Prostate gland (tissue), 2 donors: ENCODE measurements around the gene ATG101. TPM values are rescaled to one million over a fixed set of nuclear protein-coding genes. Genes with fewer than 3 reads are reported as not detected.

Experiments
- DNase-seq: peaks from one replicate; pipeline ENCODE4 v3.0.0-alpha.2; 2019; ENCODE audit warnings: low spot score
- H3K27ac ChIP-seq, 2 donors: fragments of 200-600 bp; sonication (generic); 2 replicates each; pipeline ENCODE4 v1.5.1; 2017 to 2019
- H3K27me3 ChIP-seq: fragments of 200-600 bp; sonication (generic); replicated peaks from 2 replicates; pipeline ENCODE4 v1.5.1; 2019; ENCODE audit not compliant: insufficient read depth
- H3K36me3 ChIP-seq, 2 donors: fragments of 200-600 bp; sonication (generic); 1 replicate in 1 of 2; 2 replicates in 1 of 2; pipeline versions ENCODE4 v1.5.1 to v1.8.1; 2017 to 2019
- H3K4me1 ChIP-seq: fragments of 200-600 bp; sonication (generic); replicated peaks from 2 replicates; pipeline ENCODE4 v1.5.1; 2019
- H3K4me3 ChIP-seq, 2 donors: fragments of 200-600 bp; sonication (generic); 2 replicates each; pipeline ENCODE4 v1.5.1; 2017 to 2019
- H3K9me3 ChIP-seq: fragments of 200-600 bp; sonication (generic); 2 replicates; pipeline ENCODE4 v1.5.1; 2017
- POLR2A ChIP-seq: fragments of 450-650 bp; IDR thresholded peaks from one replicate; pipeline ENCODE4 v1.6.1; 2016; ENCODE audit warnings: antibody characterized with exemption, mild to moderate bottlenecking
- POLR2AphosphoS5 ChIP-seq: sonication (generic); formaldehyde crosslinking; IDR thresholded peaks from one replicate; pipeline ENCODE4 v1.6.1; 2017; ENCODE audit warnings: antibody characterized with exemption
- WGBS: methylation state at CpG from one replicate; pipeline ENCODE4 v1.1.5; 2018; 5-methylcytosine and 5-hydroxymethylcytosine counted together
- intact Hi-C: fragments of 100-400 bp; cut with DNase I; formaldehyde crosslinking; loops from one replicate; pipeline ENCODE4 v1.14.2; 2022
- total RNA-seq, 2 donors: library from RNA; depleted of rRNA; stranded (reverse); fragments of >200 nt; gene quantifications; one replicate each; pipeline ENCODE4 v1.1.0, GENCODE V29; 2016
- TF ChIP-seq, protein P1 (sequence below), 4 experiments: fragments of 200-600 bp in 2 of 4; fragments of 450-650 bp in 2 of 4; sonication (generic) in 2 of 4; IDR thresholded peaks; 1 replicate in 3 of 4; 2 replicates in 1 of 4; pipeline ENCODE4 v1.5.1; 2016 to 2019; ENCODE audit warnings: antibody characterized with exemption in 4 of 4, mild to moderate bottlenecking in 2 of 4, moderate library complexity in 2 of 4

Gene ATG101
- total RNA-seq, 2 donors from 2014 or later, result 60.0 to 64.1 TPM

DNA sequence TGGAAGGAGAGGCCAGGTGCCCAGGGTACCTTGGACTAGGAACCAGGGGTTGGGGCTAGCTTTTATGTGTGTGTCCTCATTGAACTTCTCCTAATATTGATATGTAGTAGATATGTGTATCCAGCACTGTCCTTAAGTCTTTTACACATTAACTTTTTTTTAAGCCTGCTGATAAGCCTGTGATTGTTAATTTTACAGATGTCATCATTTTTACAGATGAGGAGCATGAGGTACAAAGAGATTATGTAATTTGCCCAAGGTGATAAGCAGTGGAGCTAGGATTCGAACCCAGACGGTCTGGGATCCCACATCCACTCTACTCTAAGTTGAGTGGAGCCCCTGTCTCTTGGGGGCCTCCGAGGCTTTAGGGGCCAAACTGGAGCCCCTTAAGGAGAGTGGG is 28.7 kb upstream of the ATG101 start:
- Histone ChIP-seq H3K27ac (peak overlapping the region; percentile 97 to 98), H3K9me3 (no peaks in the 10 kb centered on the region), H3K27me3 (no peaks in the 10 kb centered on the region), H3K36me3 (no peaks in the 10 kb centered on the region), H3K4me3 (no peak overlapping the region), H3K4me1 (peaks cover 20% of the 10 kb centered on the region)
- TF ChIP-seq POLR2A, result no peak
- TF ChIP-seq, protein P1, sequence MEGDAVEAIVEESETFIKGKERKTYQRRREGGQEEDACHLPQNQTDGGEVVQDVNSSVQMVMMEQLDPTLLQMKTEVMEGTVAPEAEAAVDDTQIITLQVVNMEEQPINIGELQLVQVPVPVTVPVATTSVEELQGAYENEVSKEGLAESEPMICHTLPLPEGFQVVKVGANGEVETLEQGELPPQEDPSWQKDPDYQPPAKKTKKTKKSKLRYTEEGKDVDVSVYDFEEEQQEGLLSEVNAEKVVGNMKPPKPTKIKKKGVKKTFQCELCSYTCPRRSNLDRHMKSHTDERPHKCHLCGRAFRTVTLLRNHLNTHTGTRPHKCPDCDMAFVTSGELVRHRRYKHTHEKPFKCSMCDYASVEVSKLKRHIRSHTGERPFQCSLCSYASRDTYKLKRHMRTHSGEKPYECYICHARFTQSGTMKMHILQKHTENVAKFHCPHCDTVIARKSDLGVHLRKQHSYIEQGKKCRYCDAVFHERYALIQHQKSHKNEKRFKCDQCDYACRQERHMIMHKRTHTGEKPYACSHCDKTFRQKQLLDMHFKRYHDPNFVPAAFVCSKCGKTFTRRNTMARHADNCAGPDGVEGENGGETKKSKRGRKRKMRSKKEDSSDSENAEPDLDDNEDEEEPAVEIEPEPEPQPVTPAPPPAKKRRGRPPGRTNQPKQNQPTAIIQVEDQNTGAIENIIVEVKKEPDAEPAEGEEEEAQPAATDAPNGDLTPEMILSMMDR (IDR thresholded peaks at IDR 0.05), result no peak
- TF ChIP-seq POLR2AphosphoS5, result no peak
- intact Hi-C loops, result no loop called here
- no peak for DNase-seq
- 77% methylated on average over 3 of the region's 3 CpGs for WGBS

DNA sequence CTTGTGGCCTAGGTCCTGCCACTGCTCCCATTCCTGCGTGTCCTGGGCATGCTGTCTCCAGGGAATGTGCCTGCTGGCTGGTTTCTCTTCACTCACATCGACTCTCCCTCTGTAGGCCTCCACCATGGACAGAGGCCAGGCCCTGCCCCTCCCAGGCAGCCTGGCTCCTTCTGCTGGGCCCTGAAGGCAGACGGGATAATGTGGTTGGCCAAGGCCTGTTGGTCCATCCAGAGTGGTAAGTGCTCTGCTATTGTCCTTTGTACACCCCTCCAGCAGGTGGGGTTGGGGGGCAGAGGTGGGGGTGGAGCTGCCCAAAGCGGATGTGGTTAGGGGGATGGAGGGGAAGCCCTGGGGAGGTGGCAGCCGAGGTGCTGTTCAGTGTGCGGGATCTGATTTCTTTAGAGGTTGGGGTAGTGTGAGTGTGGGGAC is 28.1 kb upstream of the ATG101 start:
- WGBS, result 36% methylated on average over 6 of the region's 6 CpGs
- TF ChIP-seq, protein P1 (IDR thresholded peaks at IDR 0.05), result peak in 1 of 4 experiments; percentile 9
- no peak for TF ChIP-seq POLR2AphosphoS5
- no peak for TF ChIP-seq POLR2A
- peak overlapping the region; percentile 97 to 98 for H3K27ac ChIP-seq
- H3K36me3 ChIP-seq, result no peaks in the 10 kb centered on the region
- peaks cover 24% of the 10 kb centered on the region for H3K4me1 ChIP-seq
- DNase-seq, result no peak
- H3K27me3 ChIP-seq, result no peaks in the 10 kb centered on the region
- no peak overlapping the region for H3K4me3 ChIP-seq
- H3K9me3 ChIP-seq, result no peaks in the 10 kb centered on the region
- intact Hi-C loops, result no loop called here

DNA sequence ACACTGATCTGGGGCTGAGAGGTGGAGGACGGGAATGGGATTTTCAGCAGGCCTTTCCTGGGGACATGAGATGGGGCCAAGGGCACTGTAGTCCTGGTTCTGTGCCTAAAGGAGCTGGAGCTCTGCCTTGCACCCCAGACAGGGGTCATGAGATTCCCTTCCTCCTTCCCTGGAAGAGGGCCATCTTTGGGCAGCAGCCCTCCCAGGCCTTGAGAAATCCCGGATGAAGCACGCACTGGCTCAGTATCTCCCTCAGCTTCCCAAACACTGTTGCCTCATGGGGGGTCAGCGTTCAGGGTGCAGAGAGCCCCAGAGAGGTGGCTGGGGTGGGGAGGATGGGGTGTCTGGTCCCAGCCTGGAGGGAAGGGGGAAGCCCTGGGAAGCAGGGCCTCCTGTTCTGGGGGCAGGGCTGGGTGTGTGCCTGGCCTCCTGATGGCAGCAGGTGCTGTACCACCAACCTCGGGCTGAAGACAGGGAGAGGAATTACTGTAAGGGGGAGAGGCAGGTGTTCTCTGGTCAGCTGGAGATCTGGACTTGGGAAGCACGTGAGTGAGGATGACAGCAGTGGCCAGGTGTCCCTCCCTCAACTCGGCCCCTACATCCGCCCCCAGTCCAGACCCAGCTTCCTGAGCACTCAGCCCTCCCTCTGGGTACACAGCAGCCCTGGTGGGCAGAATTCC is 26.9 kb upstream of the ATG101 start:
- TF ChIP-seq, protein P1 (IDR thresholded peaks at IDR 0.05), result no peak
- TF ChIP-seq POLR2AphosphoS5 (no peak), POLR2A (no peak)
- Histone ChIP-seq H3K27me3 (no peaks in the 10 kb centered on the region), H3K27ac (peak overlapping the region; percentile 97 to 98), H3K9me3 (no peaks in the 10 kb centered on the region), H3K4me1 (peaks cover 24% of the 10 kb centered on the region), H3K4me3 (no peak overlapping the region), H3K36me3 (no peaks in the 10 kb centered on the region)
- DNase-seq, result no peak
- 85% methylated on average over 8 of the region's 8 CpGs for WGBS
- intact Hi-C loops, result no loop called here

DNA sequence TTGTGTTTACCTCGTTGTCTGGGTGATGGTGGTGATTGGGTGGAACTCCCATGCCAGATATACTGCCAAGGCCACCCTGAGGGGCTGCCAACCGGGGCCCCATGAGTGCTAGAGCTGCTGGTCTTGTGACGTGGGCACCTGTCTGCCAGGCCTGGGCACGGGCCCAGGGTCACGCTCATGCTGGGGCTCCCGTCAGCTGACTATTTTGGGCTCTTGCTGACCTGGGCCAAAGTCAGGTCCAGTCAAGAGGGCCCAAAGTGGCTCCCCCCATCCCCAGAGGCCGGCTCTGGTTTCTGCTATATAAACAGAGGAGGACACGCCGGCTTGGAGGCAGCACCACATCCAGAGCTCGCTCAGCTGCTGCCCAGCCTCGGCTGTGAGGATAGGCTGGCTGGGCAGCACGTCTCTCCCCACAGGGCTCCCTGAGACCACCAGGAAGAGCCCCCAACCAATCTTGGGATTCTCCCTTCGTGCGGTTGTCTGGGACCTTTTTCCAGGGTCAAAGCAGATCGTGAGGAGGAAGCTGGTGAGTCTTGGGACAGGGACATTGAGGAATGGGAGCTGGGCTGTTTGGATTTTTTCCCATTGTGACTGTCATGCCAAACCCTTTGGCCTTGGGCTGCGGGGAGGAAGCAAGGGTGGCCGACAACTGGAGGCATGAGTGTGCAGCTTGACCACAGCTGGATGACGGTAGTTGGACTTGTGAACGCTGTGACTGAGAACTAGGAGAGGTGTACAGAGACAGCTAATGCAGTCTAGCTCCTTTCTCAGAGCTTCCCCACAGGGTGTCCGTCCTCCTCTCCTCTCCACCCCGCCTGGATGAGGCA is 26.2 kb upstream of the ATG101 start:
- Histone ChIP-seq H3K4me1 (peaks cover 24% of the 10 kb centered on the region), H3K9me3 (no peaks in the 10 kb centered on the region), H3K36me3 (no peaks in the 10 kb centered on the region), H3K4me3 (peak overlapping the region in 1 of 2 donors; percentile 2), H3K27ac (peak overlapping the region; percentile 97 to 98), H3K27me3 (no peaks in the 10 kb centered on the region)
- 66% methylated on average over 16 of the region's 21 CpGs for WGBS
- TF ChIP-seq POLR2AphosphoS5 (peak; percentile 40), POLR2A (no peak)
- TF ChIP-seq, protein P1 (IDR thresholded peaks at IDR 0.05), result no peak
- peak; percentile 62 for DNase-seq
- intact Hi-C loops, result no loop called here
